ENCODE data around the gene FRAT1.

FRAT1 gene

GRCh38 chr10:97356318-97356914 lies 37.3 kb downstream of the FRAT1 start:
- no peak for TF ChIP-seq CTCF (IDR thresholded peaks at IDR 0.05; ENCODE audit: low read length)
- no peak for TF ChIP-seq EZH2 (IDR thresholded peaks at IDR 0.05; ENCODE audit: borderline replicate concordance, low read length)

GRCh38 chr10:97356918-97357317 lies 37.8 kb downstream of the FRAT1 start:
- no peak for TF ChIP-seq CTCF (IDR thresholded peaks at IDR 0.05; ENCODE audit: low read length)
- TF ChIP-seq EZH2 (IDR thresholded peaks at IDR 0.05; ENCODE audit: borderline replicate concordance, low read length), result no peak
- H3K9me2 ChIP-seq (ENCODE audit: low read depth, low read length), result no peaks in the 10 kb centered on the region
- H3K4me3 ChIP-seq (ENCODE audit: low read depth, low read length, poor library complexity, severe bottlenecking), result no peak overlapping the region
- no peak overlapping the region for H3K9ac ChIP-seq (ENCODE audit: low read length)
- H3K4me2 ChIP-seq (ENCODE audit: low read length), result no peak overlapping the region
- no peaks in the 10 kb centered on the region for H3K27me3 ChIP-seq (ENCODE audit: insufficient read depth, low read length)
- H3K27ac ChIP-seq (ENCODE audit: low read depth, low read length, poor library complexity, severe bottlenecking), result no peak overlapping the region
- no peaks in the 10 kb centered on the region for H3K79me2 ChIP-seq (ENCODE audit: insufficient read depth, low read length)
- no peaks in the 10 kb centered on the region for H4K20me1 ChIP-seq (ENCODE audit: insufficient read depth, low read length)
- H3K9me3 ChIP-seq (ENCODE audit: low read length), result no peaks in the 10 kb centered on the region
- H3K36me3 ChIP-seq (ENCODE audit: insufficient read depth, low read length), result peaks cover 13% of the 10 kb centered on the region; the same call in 1 of the 2 replicates
- H3K4me1 ChIP-seq (ENCODE audit: insufficient read depth, low read length, severe bottlenecking), result no peaks in the 10 kb centered on the region
- no peak overlapping the region for H2AFZ ChIP-seq (ENCODE audit: low read length)
- no peaks in the 10 kb centered on the region for H3F3A ChIP-seq (ENCODE audit: insufficient read depth, low read length)

More at GRCh38 chr10:97356318-97356914, 37.3 kb downstream of the FRAT1 start:
- H3K9me2 ChIP-seq (ENCODE audit: low read depth, low read length), result no peaks in the 10 kb centered on the region
- peaks cover 13% of the 10 kb centered on the region; the same call in 1 of the 2 replicates for H3K36me3 ChIP-seq (ENCODE audit: insufficient read depth, low read length)
- H3K27me3 ChIP-seq (ENCODE audit: insufficient read depth, low read length), result no peaks in the 10 kb centered on the region
- H3F3A ChIP-seq (ENCODE audit: insufficient read depth, low read length), result no peaks in the 10 kb centered on the region
- H3K9me3 ChIP-seq (ENCODE audit: low read length), result no peaks in the 10 kb centered on the region
- H4K20me1 ChIP-seq (ENCODE audit: insufficient read depth, low read length), result no peaks in the 10 kb centered on the region
- H3K4me2 ChIP-seq (ENCODE audit: low read length), result no peak overlapping the region
- no peak overlapping the region for H3K27ac ChIP-seq (ENCODE audit: low read depth, low read length, poor library complexity, severe bottlenecking)
- H3K79me2 ChIP-seq (ENCODE audit: insufficient read depth, low read length), result no peaks in the 10 kb centered on the region
- H3K4me3 ChIP-seq (ENCODE audit: low read depth, low read length, poor library complexity, severe bottlenecking), result no peak overlapping the region
- no peak overlapping the region for H3K9ac ChIP-seq (ENCODE audit: low read length)
- H2AFZ ChIP-seq (ENCODE audit: low read length), result no peak overlapping the region
- no peaks in the 10 kb centered on the region for H3K4me1 ChIP-seq (ENCODE audit: insufficient read depth, low read length, severe bottlenecking)

GRCh38 chr10:97358349-97358748 lies 39.3 kb downstream of the FRAT1 start:
- Histone ChIP-seq H3K27me3 (ENCODE audit: insufficient read depth, low read length) (no peaks in the 10 kb centered on the region), H3F3A (ENCODE audit: insufficient read depth, low read length) (no peaks in the 10 kb centered on the region), H4K20me1 (ENCODE audit: insufficient read depth, low read length) (no peaks in the 10 kb centered on the region), H3K9ac (ENCODE audit: low read length) (no peak overlapping the region), H3K4me1 (ENCODE audit: insufficient read depth, low read length, severe bottlenecking) (no peaks in the 10 kb centered on the region), H3K4me2 (ENCODE audit: low read length) (no peak overlapping the region), H3K79me2 (ENCODE audit: insufficient read depth, low read length) (no peaks in the 10 kb centered on the region), H2AFZ (ENCODE audit: low read length) (no peak overlapping the region), H3K27ac (ENCODE audit: low read depth, low read length, poor library complexity, severe bottlenecking) (no peak overlapping the region), H3K9me2 (ENCODE audit: low read depth, low read length) (no peaks in the 10 kb centered on the region), H3K4me3 (ENCODE audit: low read depth, low read length, poor library complexity, severe bottlenecking) (no peak overlapping the region), H3K36me3 (ENCODE audit: insufficient read depth, low read length) (peaks cover 13% of the 10 kb centered on the region; the same call in 1 of the 2 replicates), H3K9me3 (ENCODE audit: low read length) (no peaks in the 10 kb centered on the region)
- TF ChIP-seq CTCF (IDR thresholded peaks at IDR 0.05; ENCODE audit: low read length), result no peak
- no peak for TF ChIP-seq EZH2 (IDR thresholded peaks at IDR 0.05; ENCODE audit: borderline replicate concordance, low read length)
